Keratinocyte (primary cell): Measurements from ENCODE around the gene MAPKBP1. TPM values are rescaled to one million over a fixed set of nuclear protein-coding genes. Genes with fewer than 3 reads are reported as not detected.
A peak's percentile ranks its signal among the peaks of the same experiment; 100 is the strongest.

Source experiments
- DNase-seq: peaks from one replicate; pipeline ENCODE4 v3.0.0-alpha.2; 2011; ENCODE audit warnings: low read depth, missing footprints, low spot score
- FAIRE-seq: peaks from 2 replicates; lab custom pipeline; 2011; peaks lifted over from hg19 to GRCh38; lab: Jason Lieb, UNC
- H2AFZ ChIP-seq: 2 replicates; pipeline ENCODE4 v1.6.0; 2012; ENCODE audit warnings: low read length, control low read depth, inconsistent platforms; ENCODE audit not compliant: control insufficient read depth
- H3K27ac ChIP-seq: 2 replicates; pipeline ENCODE4 v1.5.1; 2011; ENCODE audit warnings: low read length; ENCODE audit not compliant: control insufficient read depth, insufficient read depth
- H3K27me3 ChIP-seq: 3 replicates; pipeline ENCODE4 v1.6.0; 2011; ENCODE audit warnings: low read length; ENCODE audit not compliant: control insufficient read depth, insufficient read depth; ENCODE audit errors: extremely low read depth
- H3K36me3 ChIP-seq, 2 experiments: 2 replicates in 1 of 2; 3 replicates in 1 of 2; pipeline ENCODE4 v1.5.1; 2011; ENCODE audit warnings: low read length in 2 of 2, mild to moderate bottlenecking in 1 of 2; ENCODE audit not compliant: control insufficient read depth in 2 of 2, insufficient read depth in 2 of 2; ENCODE audit errors: extremely low read depth in 1 of 2
- H3K4me1 ChIP-seq: 3 replicates; pipeline ENCODE4 v1.5.1; 2011; ENCODE audit warnings: low read length; ENCODE audit not compliant: control insufficient read depth, insufficient read depth; ENCODE audit errors: extremely low read depth
- H3K4me2 ChIP-seq: 3 replicates; pipeline ENCODE4 v1.6.0; 2011; ENCODE audit warnings: low read depth, low read length; ENCODE audit not compliant: control insufficient read depth, insufficient read depth; ENCODE audit errors: extremely low read depth
- H3K4me3 ChIP-seq, 3 experiments: fragments of 200-600 bp in 1 of 3; sonication (generic) in 1 of 3; 2 replicates in 2 of 3; 3 replicates in 1 of 3; pipeline ENCODE4 v1.5.1; 2011 to 2016; ENCODE audit warnings: low read length in 3 of 3, mild to moderate bottlenecking in 3 of 3, control low read depth in 2 of 3, inconsistent platforms in 1 of 3, low read depth in 1 of 3, mixed read lengths in 1 of 3, mixed run types in 1 of 3, moderate library complexity in 1 of 3; ENCODE audit not compliant: control insufficient read depth in 2 of 3, insufficient read depth in 2 of 3; ENCODE audit errors: extremely low read depth in 1 of 3
- H3K79me2 ChIP-seq: 2 replicates; pipeline ENCODE4 v1.6.0; 2012; ENCODE audit warnings: low read length; ENCODE audit not compliant: control insufficient read depth, insufficient read depth
- H3K9ac ChIP-seq: 3 replicates; pipeline ENCODE4 v1.6.0; 2011; ENCODE audit warnings: low read length; ENCODE audit not compliant: control insufficient read depth, insufficient read depth; ENCODE audit errors: extremely low read depth
- H3K9me1 ChIP-seq: 3 replicates; pipeline ENCODE4 v1.6.0; 2011; ENCODE audit warnings: low read length; ENCODE audit not compliant: control insufficient read depth, insufficient read depth; ENCODE audit errors: extremely low read depth
- H3K9me3 ChIP-seq: 2 replicates; pipeline ENCODE4 v1.5.1; 2012; ENCODE audit warnings: low read depth, low read length; ENCODE audit not compliant: control insufficient read depth
- H4K20me1 ChIP-seq: 3 replicates; pipeline ENCODE4 v1.6.0; 2011; ENCODE audit warnings: low read length; ENCODE audit not compliant: control insufficient read depth, insufficient read depth; ENCODE audit errors: extremely low read depth
- EZH2 ChIP-seq: IDR thresholded peaks from one replicate; pipeline ENCODE4 v1.6.1; 2012; ENCODE audit warnings: inconsistent platforms, mild to moderate bottlenecking, low read length, moderate library complexity
- dilution Hi-C: fragments of 300-500 bp; cut with MboI; formaldehyde crosslinking; loops from one replicate; pipeline ENCODE4 v1.7.0; 2020; ENCODE audit warnings: low sequenced_read_pairs; ENCODE audit not compliant: extremely low pct_ligation_motif_present
- polyA plus RNA-seq, 5 experiments: library from polyadenylated mRNA; depleted of rRNA in 3 of 5; stranded (reverse) in 3 of 5; stranded (forward) in 1 of 5; unstranded in 1 of 5; fragments of >200 nt; gene quantifications; 1 replicate in 1 of 5; 2 replicates in 3 of 5; 3 replicates in 1 of 5; pipeline versions ENCODE4 v1.2.1 to v1.2.3, GENCODE V29; 2011 to 2012; ENCODE audit warnings: missing spikeins in 2 of 5, low read depth in 1 of 5, low replicate concordance in 1 of 5
- TF ChIP-seq, protein P1 (sequence below), 3 experiments: IDR thresholded peaks in 1 of 3; conservative IDR thresholded peaks in 1 of 3; optimal IDR thresholded peaks in 1 of 3; 2 replicates in 2 of 3; 3 replicates in 1 of 3; pipeline versions ENCODE3 to v1.5.1; 2011; ENCODE audit warnings: low read length in 3 of 3, mild to moderate bottlenecking in 3 of 3, moderate library complexity in 2 of 3, control low read depth in 1 of 3, inconsistent platforms in 1 of 3; ENCODE audit not compliant: insufficient read depth in 2 of 3; ENCODE audit errors: extremely low read depth in 1 of 3

The MAPKBP1 gene
- polyA plus RNA-seq, 1 donor (not counting 4 experiments of a cell fraction or from before 2014, with no cell fraction given) = 18.3 TPM

DNA sequence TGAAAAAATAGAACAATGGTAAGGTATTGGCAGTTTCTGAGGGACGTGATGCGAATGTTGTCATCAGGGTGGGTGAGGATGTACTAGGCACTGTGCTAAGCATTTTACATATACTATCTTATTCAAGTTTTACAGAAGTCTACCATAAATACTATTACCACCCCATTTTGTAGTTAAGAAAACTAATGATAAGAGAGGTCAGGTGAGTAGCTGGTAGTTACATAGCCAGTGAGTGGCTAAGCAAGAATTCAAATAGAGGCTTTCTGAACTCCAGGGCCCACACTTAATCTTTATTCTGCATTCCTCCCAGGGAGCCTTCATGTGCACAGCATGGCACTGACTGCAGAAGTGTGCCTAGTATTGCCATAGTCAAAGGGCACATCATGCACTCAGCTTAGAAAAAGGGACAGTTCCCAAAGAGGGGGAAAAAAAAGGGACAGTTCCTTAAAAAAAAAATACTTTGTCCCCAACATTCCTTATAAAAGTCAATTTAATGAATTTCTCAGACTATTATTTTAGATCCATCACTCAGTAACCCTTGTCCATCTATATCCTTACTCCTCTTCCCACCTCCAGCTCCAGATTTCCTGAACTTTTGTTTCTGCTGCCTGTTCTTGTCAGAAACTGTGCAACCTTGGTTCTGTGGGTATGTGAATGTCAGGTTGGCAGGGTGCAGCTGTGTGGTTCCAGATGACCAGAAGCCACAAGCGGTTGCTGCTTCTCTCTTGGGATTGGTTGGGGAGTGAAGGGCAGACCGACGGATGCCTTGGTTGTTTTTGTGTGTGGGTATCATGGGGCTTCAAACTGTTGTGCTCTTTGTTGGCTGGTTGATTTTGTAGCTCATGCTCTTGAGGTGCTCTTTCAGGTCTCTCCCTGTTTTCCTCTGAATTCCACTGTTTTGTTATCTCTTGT is 8.3 kb downstream of the MAPKBP1 start:
- peaks cover 0 to 5% of the 10 kb centered on the region in 2 experiments for H3K36me3 ChIP-seq
- dilution Hi-C loops = no loop called here

DNA sequence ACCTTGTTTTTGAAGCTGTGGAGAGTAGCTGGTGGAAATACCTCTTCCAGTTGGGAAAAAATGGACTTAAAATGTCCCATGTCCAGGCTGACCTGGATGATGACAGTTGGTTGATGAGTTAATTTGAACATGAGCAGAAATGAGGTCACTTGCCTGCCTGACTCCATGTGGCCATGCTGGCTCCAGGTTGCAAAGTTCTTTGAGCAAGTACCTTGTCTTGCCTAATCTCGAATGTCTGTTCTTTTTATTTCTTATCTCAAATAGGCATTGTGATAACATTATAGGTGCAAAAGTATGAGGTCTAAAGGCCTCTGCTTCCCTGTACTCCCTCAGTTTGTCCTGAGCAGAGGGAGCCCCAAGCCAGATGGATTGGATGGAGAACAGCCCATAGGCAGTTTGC is 9.0 kb downstream of the MAPKBP1 start:
- H3K36me3 ChIP-seq = peaks cover 0 to 5% of the 10 kb centered on the region in 2 experiments

More for the DNA sequence above, 8.3 kb downstream of the MAPKBP1 start:
- peaks cover 93% of the 10 kb centered on the region for H3K79me2 ChIP-seq
- no peak for TF ChIP-seq EZH2
- TF ChIP-seq, protein P1, sequence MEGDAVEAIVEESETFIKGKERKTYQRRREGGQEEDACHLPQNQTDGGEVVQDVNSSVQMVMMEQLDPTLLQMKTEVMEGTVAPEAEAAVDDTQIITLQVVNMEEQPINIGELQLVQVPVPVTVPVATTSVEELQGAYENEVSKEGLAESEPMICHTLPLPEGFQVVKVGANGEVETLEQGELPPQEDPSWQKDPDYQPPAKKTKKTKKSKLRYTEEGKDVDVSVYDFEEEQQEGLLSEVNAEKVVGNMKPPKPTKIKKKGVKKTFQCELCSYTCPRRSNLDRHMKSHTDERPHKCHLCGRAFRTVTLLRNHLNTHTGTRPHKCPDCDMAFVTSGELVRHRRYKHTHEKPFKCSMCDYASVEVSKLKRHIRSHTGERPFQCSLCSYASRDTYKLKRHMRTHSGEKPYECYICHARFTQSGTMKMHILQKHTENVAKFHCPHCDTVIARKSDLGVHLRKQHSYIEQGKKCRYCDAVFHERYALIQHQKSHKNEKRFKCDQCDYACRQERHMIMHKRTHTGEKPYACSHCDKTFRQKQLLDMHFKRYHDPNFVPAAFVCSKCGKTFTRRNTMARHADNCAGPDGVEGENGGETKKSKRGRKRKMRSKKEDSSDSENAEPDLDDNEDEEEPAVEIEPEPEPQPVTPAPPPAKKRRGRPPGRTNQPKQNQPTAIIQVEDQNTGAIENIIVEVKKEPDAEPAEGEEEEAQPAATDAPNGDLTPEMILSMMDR (optimal IDR thresholded peaks at IDR 0.05 in 1 of 3, IDR thresholded peaks at IDR 0.05 in 1 of 3, conservative IDR thresholded peaks at IDR 0.05 in 1 of 3; ENCODE audit: extremely low read depth in 1 of 3, insufficient read depth in 2 of 3, low read length in 3 of 3) = no peak
- peak overlapping the region; percentile 45 for H3K27ac ChIP-seq
- no peaks in the 10 kb centered on the region for H4K20me1 ChIP-seq
- H3K27me3 ChIP-seq = no peaks in the 10 kb centered on the region
- no peaks in the 10 kb centered on the region for H3K9me3 ChIP-seq
- no peak overlapping the region for H3K4me2 ChIP-seq
- no peaks in the 10 kb centered on the region for H3K9me1 ChIP-seq
- H3K4me1 ChIP-seq = peaks cover 54% of the 10 kb centered on the region
- FAIRE-seq (no peak), DNase-seq (no peak)
- H3K4me3 ChIP-seq = no peak overlapping the region
- no peak overlapping the region for H3K9ac ChIP-seq
- no peak overlapping the region for H2AFZ ChIP-seq

More for the DNA sequence above, 9.0 kb downstream of the MAPKBP1 start:
- H4K20me1 ChIP-seq = no peaks in the 10 kb centered on the region
- H3K4me1 ChIP-seq = peaks cover 51% of the 10 kb centered on the region
- no peak for DNase-seq
- H3K9me3 ChIP-seq = no peaks in the 10 kb centered on the region
- peak overlapping the region; percentile 45 for H3K27ac ChIP-seq
- peaks cover 91% of the 10 kb centered on the region for H3K79me2 ChIP-seq
- H3K9ac ChIP-seq = no peak overlapping the region
- no peak for TF ChIP-seq EZH2
- TF ChIP-seq, protein P1 (optimal IDR thresholded peaks at IDR 0.05 in 1 of 3, IDR thresholded peaks at IDR 0.05 in 1 of 3, conservative IDR thresholded peaks at IDR 0.05 in 1 of 3; ENCODE audit: extremely low read depth in 1 of 3, insufficient read depth in 2 of 3, low read length in 3 of 3) = no peak
- H3K4me3 ChIP-seq = no peak overlapping the region
- H2AFZ ChIP-seq = no peak overlapping the region
- dilution Hi-C loops = no loop called here
- no peaks in the 10 kb centered on the region for H3K27me3 ChIP-seq
- H3K9me1 ChIP-seq = no peaks in the 10 kb centered on the region
- no peak for FAIRE-seq
- peak overlapping the region; percentile 55 for H3K4me2 ChIP-seq
